ENCODE measurements around the gene IRF9. TPM values are rescaled to one million over a fixed set of nuclear protein-coding genes. Genes with fewer than 3 reads are reported as not detected.

IRF9 gene
- total and polyA plus RNA-seq, 2 donors: 117 to 167 TPM

DNA sequence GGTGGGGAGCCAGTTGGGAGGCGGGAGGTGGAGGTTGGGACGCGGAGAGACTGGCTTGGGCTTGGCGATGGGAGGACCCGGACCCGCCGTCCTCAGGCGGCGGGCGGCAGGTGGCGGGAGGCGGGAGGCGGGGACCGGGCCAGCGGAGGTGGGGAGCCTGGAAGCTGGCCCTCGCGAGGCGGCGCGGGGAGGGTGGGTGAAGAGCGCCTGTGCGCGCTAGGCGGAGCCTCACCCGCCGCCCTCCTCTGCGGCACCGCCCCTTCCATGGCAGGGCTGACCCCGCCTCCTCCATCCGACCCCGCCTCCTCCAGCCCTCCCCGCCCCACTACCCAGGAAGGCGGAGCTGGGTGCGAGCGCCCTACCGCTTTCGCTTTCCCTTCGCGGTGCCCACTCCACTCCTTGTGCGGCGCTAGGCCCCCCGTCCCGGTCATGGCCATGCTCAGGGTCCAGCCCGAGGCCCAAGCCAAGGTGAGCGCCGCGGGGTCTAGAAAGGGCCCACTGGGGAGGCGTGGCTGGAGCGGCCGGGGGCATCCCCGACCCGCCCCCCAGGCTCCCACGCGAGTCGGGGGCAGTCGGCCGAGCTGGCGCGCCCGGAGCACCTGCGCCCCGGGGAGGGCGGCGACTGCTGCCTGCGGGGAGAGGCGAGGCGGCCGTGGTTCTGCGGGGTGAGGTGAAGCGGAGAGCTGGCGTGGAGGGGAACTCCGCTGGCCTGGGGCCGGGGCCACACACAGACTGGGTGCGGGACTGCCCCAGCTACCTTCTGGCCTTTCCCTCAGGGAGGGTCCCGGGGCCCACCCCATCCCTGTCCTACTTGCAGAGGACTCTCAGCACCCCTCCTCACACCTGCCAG is 25.0 kb upstream of the IRF9 start, which contains the start of gene PSME1:
Gene PSME1, plus strand, starts transcription at position 361 of the 850 bp plus-strand sequence. Its CDS starts 69 bp downstream, at position 430.
- Histone ChIP-seq H3K36me3 (ENCODE audit: control insufficient read depth in 2 of 2, insufficient read depth in 2 of 2, low read length in 1 of 2) (peaks cover 19 to 28% of the 10 kb centered on the region in 2 donors), H3K9me3 (ENCODE audit: control insufficient read depth in 2 of 2, insufficient read depth in 1 of 2, low read length in 1 of 2) (peaks cover 0 to 4% of the 10 kb centered on the region in 2 donors), H3K4me1 (ENCODE audit: control insufficient read depth in 2 of 2, insufficient read depth in 2 of 2, low read length in 2 of 2) (peaks cover 32 to 60% of the 10 kb centered on the region in 2 donors), H3K4me3 (ENCODE audit: low read length in 2 of 2) (peak within 1 kb of the TSS; percentile 78 to 79), H3K27ac (ENCODE audit: low read depth in 1 of 2, low read length in 1 of 2) (peak within 1 kb of the TSS; percentile 77 to 89), H3K27me3 (ENCODE audit: control insufficient read depth in 2 of 2, insufficient read depth in 1 of 2, low read length in 1 of 2) (no peaks in the 10 kb centered on the region)
- DNase-seq (ENCODE audit: low read depth in 6 of 9, low spot score in 9 of 9): peak in 8 of 9 donors; percentile 85 to 95 (median 89)
- under 1% methylated on average over 75 of the region's 75 CpGs for WGBS

DNA sequence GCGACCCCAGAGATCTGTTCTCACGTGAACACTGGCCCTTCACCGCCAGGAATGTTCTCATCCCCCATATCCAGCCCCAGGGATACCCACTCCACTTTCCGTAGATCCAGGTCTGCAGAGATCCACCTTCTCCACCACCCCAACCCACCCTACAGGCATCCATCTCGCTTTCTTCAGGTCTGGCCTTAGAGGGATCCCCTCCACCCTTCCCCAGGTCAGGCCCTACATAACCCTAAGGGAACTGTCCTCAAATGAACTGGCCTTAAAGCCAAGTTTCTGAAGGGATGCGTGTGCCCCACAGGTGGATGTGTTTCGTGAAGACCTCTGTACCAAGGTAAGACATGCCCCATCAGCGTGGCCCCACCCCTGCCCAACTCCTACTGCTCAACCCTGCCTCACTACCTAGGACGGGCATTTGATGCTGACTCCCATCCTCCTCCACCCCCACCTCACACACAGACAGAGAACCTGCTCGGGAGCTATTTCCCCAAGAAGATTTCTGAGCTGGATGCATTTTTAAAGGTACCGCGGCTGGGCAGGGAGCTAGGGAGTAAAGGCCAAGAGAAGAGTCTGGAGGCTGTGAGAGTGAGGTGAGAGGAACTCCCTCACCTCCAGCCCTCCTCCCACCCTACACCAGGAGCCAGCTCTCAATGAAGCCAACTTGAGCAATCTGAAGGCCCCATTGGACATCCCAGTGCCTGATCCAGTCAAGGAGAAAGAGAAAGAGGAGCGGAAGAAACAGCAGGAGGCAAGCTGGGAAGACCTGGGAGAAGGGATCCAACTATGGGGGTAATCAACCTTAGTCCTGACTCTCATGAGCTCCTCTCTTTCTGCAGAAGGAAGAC is 24.2 kb upstream of the IRF9 start:
- H3K9me3 ChIP-seq (ENCODE audit: control insufficient read depth in 2 of 2, insufficient read depth in 1 of 2, low read length in 1 of 2): peaks cover 0 to 12% of the 10 kb centered on the region in 2 donors
- H3K36me3 ChIP-seq (ENCODE audit: control insufficient read depth in 2 of 2, insufficient read depth in 2 of 2, low read length in 1 of 2): peaks cover 19 to 28% of the 10 kb centered on the region in 2 donors
- no peak for DNase-seq (ENCODE audit: low read depth in 6 of 9, low spot score in 9 of 9)
- H3K27me3 ChIP-seq (ENCODE audit: control insufficient read depth in 2 of 2, insufficient read depth in 1 of 2, low read length in 1 of 2): no peaks in the 10 kb centered on the region
- WGBS: 50% methylated on average over 13 of the region's 13 CpGs
- H3K27ac ChIP-seq (ENCODE audit: low read depth in 1 of 2, low read length in 1 of 2): peak overlapping the region; percentile 50 to 89
- H3K4me1 ChIP-seq (ENCODE audit: control insufficient read depth in 2 of 2, insufficient read depth in 2 of 2, low read length in 2 of 2): peaks cover 30 to 56% of the 10 kb centered on the region in 2 donors
- H3K4me3 ChIP-seq (ENCODE audit: low read length in 2 of 2): peak overlapping the region; percentile 78 to 79

DNA sequence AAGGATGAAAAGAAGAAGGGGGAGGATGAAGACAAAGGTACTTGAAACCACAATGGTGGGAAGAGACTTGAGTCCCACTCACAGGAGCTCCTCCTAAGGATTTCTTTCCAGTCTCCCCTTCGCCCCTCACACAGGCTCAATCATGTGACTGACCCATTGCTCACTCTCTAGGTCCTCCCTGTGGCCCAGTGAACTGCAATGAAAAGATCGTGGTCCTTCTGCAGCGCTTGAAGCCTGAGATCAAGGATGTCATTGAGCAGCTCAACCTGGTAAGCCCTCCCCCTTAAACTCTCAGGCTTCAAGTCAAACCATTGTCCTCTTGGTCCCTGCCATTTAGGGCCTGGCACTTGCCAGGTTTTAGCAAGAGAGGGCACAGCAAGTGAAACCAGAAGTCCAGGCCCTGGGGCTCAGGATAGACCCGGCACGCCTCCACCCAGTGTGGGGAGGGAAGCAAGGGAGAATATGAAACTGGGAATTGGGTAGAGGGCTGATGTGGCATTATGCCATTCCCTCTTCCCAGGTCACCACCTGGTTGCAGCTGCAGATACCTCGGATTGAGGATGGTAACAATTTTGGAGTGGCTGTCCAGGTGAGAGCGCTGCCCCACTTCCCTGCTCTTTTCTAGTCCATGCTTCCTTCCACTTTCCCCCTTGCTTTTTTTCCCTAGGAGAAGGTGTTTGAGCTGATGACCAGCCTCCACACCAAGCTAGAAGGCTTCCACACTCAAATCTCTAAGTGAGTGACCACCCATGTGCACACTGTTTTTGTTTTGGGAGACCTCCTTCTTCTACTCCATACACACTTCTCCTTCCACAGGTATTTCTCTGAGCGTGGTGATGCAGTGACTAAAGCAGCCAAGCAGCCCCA is 23.3 kb upstream of the IRF9 start:
- 99% methylated on average over 8 of the region's 8 CpGs for WGBS
- peaks cover 26 to 52% of the 10 kb centered on the region in 2 donors for H3K4me1 ChIP-seq (ENCODE audit: control insufficient read depth in 2 of 2, insufficient read depth in 2 of 2, low read length in 2 of 2)
- H3K9me3 ChIP-seq (ENCODE audit: control insufficient read depth in 2 of 2, insufficient read depth in 1 of 2, low read length in 1 of 2): peaks cover 0 to 12% of the 10 kb centered on the region in 2 donors
- no peaks in the 10 kb centered on the region for H3K27me3 ChIP-seq (ENCODE audit: control insufficient read depth in 2 of 2, insufficient read depth in 1 of 2, low read length in 1 of 2)
- no peak for DNase-seq (ENCODE audit: low read depth in 6 of 9, low spot score in 9 of 9)
- peaks cover 19 to 31% of the 10 kb centered on the region in 2 donors for H3K36me3 ChIP-seq (ENCODE audit: control insufficient read depth in 2 of 2, insufficient read depth in 2 of 2, low read length in 1 of 2)
- peak overlapping the region in 1 of 2 donors; percentile 50 for H3K27ac ChIP-seq (ENCODE audit: low read depth in 1 of 2, low read length in 1 of 2)
- no peak overlapping the region for H3K4me3 ChIP-seq (ENCODE audit: low read length in 2 of 2)

DNA sequence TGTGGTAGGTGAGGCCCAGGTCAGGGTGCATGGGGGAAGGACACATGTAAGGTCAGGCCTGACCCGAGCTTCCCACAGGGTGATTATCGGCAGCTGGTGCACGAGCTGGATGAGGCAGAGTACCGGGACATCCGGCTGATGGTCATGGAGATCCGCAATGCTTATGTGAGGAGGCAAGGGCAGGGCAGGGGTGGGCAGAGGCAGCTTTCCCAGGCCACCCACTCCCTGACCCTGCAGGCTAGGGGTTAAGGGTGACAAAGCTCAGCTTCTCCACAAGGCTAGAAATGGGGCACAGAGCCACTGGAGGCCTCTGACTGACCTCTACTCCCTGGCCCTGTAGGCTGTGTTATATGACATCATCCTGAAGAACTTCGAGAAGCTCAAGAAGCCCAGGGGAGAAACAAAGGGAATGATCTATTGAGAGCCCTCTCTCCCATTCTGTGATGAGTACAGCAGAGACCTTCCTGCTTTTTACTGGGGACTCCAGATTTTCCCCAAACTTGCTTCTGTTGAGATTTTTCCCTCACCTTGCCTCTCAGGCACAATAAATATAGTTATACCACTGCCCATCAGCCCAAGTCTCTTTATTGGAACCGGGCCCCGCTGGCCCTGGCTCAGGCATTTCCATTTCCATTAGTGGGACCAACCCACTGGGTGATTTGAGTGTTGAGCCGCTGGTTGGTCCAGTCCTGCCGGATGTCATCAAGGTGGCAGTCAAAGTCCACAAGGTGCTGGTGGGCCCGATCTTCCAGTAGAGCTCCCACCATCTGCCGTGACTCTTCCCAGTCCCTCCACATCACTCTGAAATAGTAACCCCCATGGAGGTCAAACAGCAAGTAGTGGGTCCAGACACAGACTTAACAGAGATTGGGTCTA is 22.4 kb upstream of the IRF9 start:
- 98% methylated on average over 13 of the region's 13 CpGs for WGBS
- no peak overlapping the region for H3K27ac ChIP-seq (ENCODE audit: low read depth in 1 of 2, low read length in 1 of 2)
- H3K27me3 ChIP-seq (ENCODE audit: control insufficient read depth in 2 of 2, insufficient read depth in 1 of 2, low read length in 1 of 2): no peaks in the 10 kb centered on the region
- H3K9me3 ChIP-seq (ENCODE audit: control insufficient read depth in 2 of 2, insufficient read depth in 1 of 2, low read length in 1 of 2): peaks cover 0 to 12% of the 10 kb centered on the region in 2 donors
- no peak for DNase-seq (ENCODE audit: low read depth in 6 of 9, low spot score in 9 of 9)
- peaks cover 26 to 48% of the 10 kb centered on the region in 2 donors for H3K4me1 ChIP-seq (ENCODE audit: control insufficient read depth in 2 of 2, insufficient read depth in 2 of 2, low read length in 2 of 2)
- no peak overlapping the region for H3K4me3 ChIP-seq (ENCODE audit: low read length in 2 of 2)
- peaks cover 24 to 39% of the 10 kb centered on the region in 2 donors for H3K36me3 ChIP-seq (ENCODE audit: control insufficient read depth in 2 of 2, insufficient read depth in 2 of 2, low read length in 1 of 2)

DNA sequence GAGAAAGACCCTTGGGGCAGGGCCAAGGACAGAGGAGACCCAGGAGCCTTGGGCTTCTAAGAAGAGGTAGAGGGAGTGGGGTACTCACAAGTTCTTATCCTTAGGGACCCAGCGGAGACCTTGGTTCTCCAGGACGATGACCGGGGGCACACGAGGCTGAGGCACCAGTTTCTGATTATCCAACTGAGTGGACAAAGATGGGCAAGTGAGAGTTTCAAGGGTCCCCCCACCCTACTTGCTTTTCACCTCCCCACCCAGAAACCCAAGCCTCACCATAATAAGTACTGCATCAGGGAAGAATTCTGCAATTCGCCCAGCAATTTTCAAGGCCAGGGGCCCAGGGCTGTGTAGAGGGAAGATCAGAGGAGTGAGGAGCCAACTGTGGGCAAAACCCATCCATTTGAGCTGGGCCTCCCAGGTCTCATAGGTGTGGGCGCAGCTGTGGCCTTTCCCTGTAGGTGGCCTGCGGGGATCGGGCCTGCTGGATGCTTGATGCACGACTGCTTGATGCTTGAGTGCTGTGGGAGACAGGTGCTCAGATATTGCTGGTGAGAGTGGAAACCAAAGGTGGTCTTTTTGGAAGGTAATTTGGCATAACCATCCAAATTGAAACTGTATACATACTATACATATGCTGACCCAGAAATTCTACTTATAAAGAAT is 21.7 kb upstream of the IRF9 start:
- H3K4me3 ChIP-seq (ENCODE audit: low read length in 2 of 2): no peak overlapping the region
- peaks cover 0 to 12% of the 10 kb centered on the region in 2 donors for H3K9me3 ChIP-seq (ENCODE audit: control insufficient read depth in 2 of 2, insufficient read depth in 1 of 2, low read length in 1 of 2)
- peaks cover 31 to 46% of the 10 kb centered on the region in 2 donors for H3K36me3 ChIP-seq (ENCODE audit: control insufficient read depth in 2 of 2, insufficient read depth in 2 of 2, low read length in 1 of 2)
- WGBS: 97% methylated on average over 9 of the region's 9 CpGs
- DNase-seq (ENCODE audit: low read depth in 6 of 9, low spot score in 9 of 9): no peak
- H3K27me3 ChIP-seq (ENCODE audit: control insufficient read depth in 2 of 2, insufficient read depth in 1 of 2, low read length in 1 of 2): no peaks in the 10 kb centered on the region
- peaks cover 26 to 52% of the 10 kb centered on the region in 2 donors for H3K4me1 ChIP-seq (ENCODE audit: control insufficient read depth in 2 of 2, insufficient read depth in 2 of 2, low read length in 2 of 2)
- H3K27ac ChIP-seq (ENCODE audit: low read depth in 1 of 2, low read length in 1 of 2): no peak overlapping the region

DNA sequence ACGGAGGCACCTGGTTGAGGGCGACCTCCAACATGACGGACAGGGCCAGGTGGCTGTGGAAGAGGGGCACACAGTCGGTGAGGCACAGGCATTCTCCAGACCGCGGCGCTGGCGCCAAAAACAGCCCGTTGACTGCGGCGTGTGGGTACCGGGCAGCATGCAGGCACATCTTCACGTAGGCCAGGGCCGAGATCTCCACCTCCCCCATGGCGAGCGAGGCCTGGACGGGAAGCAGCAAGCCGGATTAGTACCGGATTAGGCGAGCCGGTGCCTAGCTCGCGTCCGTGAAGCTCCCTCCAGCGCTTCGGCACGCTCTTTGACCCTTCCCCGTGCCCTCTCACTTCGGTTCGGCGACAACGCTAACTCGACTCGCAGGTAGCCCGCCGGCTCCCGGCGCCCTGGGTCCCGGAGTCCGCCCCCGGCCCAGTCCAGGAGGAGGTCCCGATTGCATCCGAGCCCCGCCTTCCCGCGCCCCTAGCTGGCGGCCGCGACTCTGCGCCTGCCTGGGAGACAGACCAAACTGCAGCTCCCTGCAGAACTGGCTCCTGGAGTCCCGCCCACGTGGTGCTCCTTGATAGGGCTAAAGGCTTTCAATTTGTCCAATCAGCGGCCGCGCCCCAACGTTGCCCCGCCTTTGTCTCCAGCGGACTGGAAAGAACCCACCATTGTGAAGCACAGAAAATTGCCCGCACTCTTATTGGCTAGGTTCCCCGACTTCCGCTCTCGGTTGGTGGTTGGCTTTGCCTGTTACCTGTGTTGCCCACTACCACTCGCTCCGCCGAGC is 19.8 kb upstream of the IRF9 start, which contains the start of gene EMC9:
Gene EMC9, minus strand, starts transcription at position 495 of the 784 bp plus-strand sequence. Its CDS starts 287 bp downstream, at position 208.
- peaks cover 32 to 62% of the 10 kb centered on the region in 2 donors for H3K4me1 ChIP-seq (ENCODE audit: control insufficient read depth in 2 of 2, insufficient read depth in 2 of 2, low read length in 2 of 2)

DNA sequence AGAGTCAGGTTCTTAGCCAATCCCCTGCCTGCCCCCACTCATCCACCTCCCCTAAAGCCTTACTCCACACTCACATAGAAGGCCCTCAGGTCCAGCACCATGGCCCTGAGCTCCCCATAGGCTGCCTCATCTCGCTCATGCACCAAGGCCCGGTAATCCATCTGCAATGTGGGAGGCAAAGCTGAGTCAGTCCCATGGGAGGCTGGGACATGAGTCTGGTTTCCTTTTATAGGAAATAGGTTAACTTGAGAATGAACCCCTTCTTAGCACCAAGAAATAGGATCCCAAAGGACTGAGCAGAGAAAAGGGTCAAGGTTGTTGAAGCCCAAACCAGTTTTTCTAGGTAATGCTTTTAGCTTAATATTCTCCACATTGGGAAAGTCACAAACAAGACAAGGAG is 17.6 kb upstream of the IRF9 start:
- peaks cover 0 to 12% of the 10 kb centered on the region in 2 donors for H3K9me3 ChIP-seq (ENCODE audit: control insufficient read depth in 2 of 2, insufficient read depth in 1 of 2, low read length in 1 of 2)
- no peaks in the 10 kb centered on the region for H3K27me3 ChIP-seq (ENCODE audit: control insufficient read depth in 2 of 2, insufficient read depth in 1 of 2, low read length in 1 of 2)
- H3K36me3 ChIP-seq (ENCODE audit: control insufficient read depth in 2 of 2, insufficient read depth in 2 of 2, low read length in 1 of 2): peaks cover 21 to 42% of the 10 kb centered on the region in 2 donors
- no peak overlapping the region for H3K27ac ChIP-seq (ENCODE audit: low read depth in 1 of 2, low read length in 1 of 2)
- whole genome bisulfite sequencing: 97% methylated on average over 2 of the region's 2 CpGs
- DNase-seq (ENCODE audit: low read depth in 6 of 9, low spot score in 9 of 9): no peak
- peaks cover 31 to 52% of the 10 kb centered on the region in 2 donors for H3K4me1 ChIP-seq (ENCODE audit: control insufficient read depth in 2 of 2, insufficient read depth in 2 of 2, low read length in 2 of 2)
- no peak overlapping the region for H3K4me3 ChIP-seq (ENCODE audit: low read length in 2 of 2)

More for the DNA sequence above, 19.8 kb upstream of the IRF9 start, which contains the start of gene EMC9:
- peak; percentile 97 to 100 (median 99) for DNase-seq (ENCODE audit: low read depth in 6 of 9, low spot score in 9 of 9)
- no peaks in the 10 kb centered on the region for H3K27me3 ChIP-seq (ENCODE audit: control insufficient read depth in 2 of 2, insufficient read depth in 1 of 2, low read length in 1 of 2)
- under 1% methylated on average over 65 of the region's 65 CpGs for WGBS
- H3K27ac ChIP-seq (ENCODE audit: low read depth in 1 of 2, low read length in 1 of 2): peak within 1 kb of the TSS; percentile 96 to 98
- H3K36me3 ChIP-seq (ENCODE audit: control insufficient read depth in 2 of 2, insufficient read depth in 2 of 2, low read length in 1 of 2): peaks cover 31 to 55% of the 10 kb centered on the region in 2 donors
- H3K9me3 ChIP-seq (ENCODE audit: control insufficient read depth in 2 of 2, insufficient read depth in 1 of 2, low read length in 1 of 2): peaks cover 0 to 12% of the 10 kb centered on the region in 2 donors
- H3K4me3 ChIP-seq (ENCODE audit: low read length in 2 of 2): peak within 1 kb of the TSS; percentile 86 to 98
